ENCODE data around the gene ST3GAL4. TPM values are rescaled to one million over a fixed set of nuclear protein-coding genes. Genes with fewer than 3 reads are reported as not detected.

The ST3GAL4 gene
- total and polyA plus RNA-seq, 10 of the 15 experiments (the other 5 are each of a cell fraction or from before 2014, with no cell fraction given), result 3.8 to 8.1 (median 6.5) TPM; not detected in 2

- no peak for TF ChIP-seq CUX1 (IDR thresholded peaks at IDR 0.05; ENCODE audit: insufficient replicate concordance, low read depth, low read length)
- TF ChIP-seq ZNF622 (IDR thresholded peaks at IDR 0.05), result no peak
These were observed 58.4 kb downstream of the ST3GAL4 start (continued) for GRCh38 chr11:126413843-126414405.

- H3K27me3 ChIP-seq (replicated peaks in 1 of 2; ENCODE audit: control insufficient read depth in 2 of 2, insufficient read depth in 2 of 2, low read length in 1 of 2), result peaks cover 0 to 2% of the 10 kb centered on the region in 2 experiments; a peak in 2 of 4 replicates
- WGBS (ENCODE audit: insufficient coverage, insufficient replicate concordance, low lambda C conversion rate, missing lambda C conversion rate), result 35% methylated on average over 5 of the region's 5 CpGs
- H3K9me3 ChIP-seq (replicated peaks; ENCODE audit: control insufficient read depth, insufficient read depth, low read length), result no peaks in the 10 kb centered on the region
- no peak overlapping the region for H3K9ac ChIP-seq (ENCODE audit: control insufficient read depth, insufficient read depth, low read length)
- no peak for DNase-seq (ENCODE audit: low read depth, low spot score)
- ChIA-PET CTCF (no interaction called here), SMC1A (ENCODE audit: uncharacterized antibody, unreplicated experiment) (no interaction called here), POLR2A (no interaction called here), RAD21 (ENCODE audit: unreplicated experiment) (no interaction called here)
- BruUV-seq (replicated peaks), result no TSS peak
- H3K4me3 ChIP-seq, result no peak overlapping the region
- H4K20me1 ChIP-seq (ENCODE audit: control insufficient read depth, insufficient read depth), result no peaks in the 10 kb centered on the region
- TF ChIP-seq LARP7 (IDR thresholded peaks at IDR 0.05) (no peak), USF2 (IDR thresholded peaks at IDR 0.05; ENCODE audit: borderline replicate concordance, low read depth, low read length) (no peak), TAF1 (IDR thresholded peaks at IDR 0.05; ENCODE audit: borderline replicate concordance, low read depth, low read length) (no peak), YBX1 (IDR thresholded peaks at IDR 0.05) (no peak), BCLAF1 (IDR thresholded peaks at IDR 0.05) (no peak), CREM (IDR thresholded peaks at IDR 0.05; ENCODE audit: low read depth) (no peak)
- H3K36me3 ChIP-seq (ENCODE audit: control insufficient read depth in 2 of 2, insufficient read depth in 2 of 2, low read length in 1 of 2), result no peaks in the 10 kb centered on the region
- no peak overlapping the region for H3K27ac ChIP-seq (ENCODE audit: control insufficient read depth, insufficient read depth)
- ATAC-seq, result no peak
- H2AFZ ChIP-seq (ENCODE audit: control insufficient read depth, low read depth, low read length), result no peak overlapping the region
- no peak for FAIRE-seq
- H3K4me1 ChIP-seq (ENCODE audit: control insufficient read depth, insufficient read depth, low read length), result peaks cover 2% of the 10 kb centered on the region
- in situ Hi-C loops (cut with MboI), result no loop called here
- no peak overlapping the region for H3K4me2 ChIP-seq (ENCODE audit: control insufficient read depth, insufficient read depth)
- no peaks in the 10 kb centered on the region for H3K79me2 ChIP-seq (ENCODE audit: control insufficient read depth, insufficient read depth, low read length)
- intact Hi-C loops (cut with micrococcal nuclease; ENCODE audit: unreplicated experiment), result loop anchor here (5.0 kb wide), 1 partner anchor 57 kb away; the partner anchor contains the start of gene ST3GAL4
These were observed 59.1 kb downstream of the ST3GAL4 start for GRCh38 chr11:126414615-126415014.

All from GM12878 (cell line).